Testis (tissue), 3 donors: ENCODE measurements around the gene NR6A1. TPM values are rescaled to one million over a fixed set of nuclear protein-coding genes. Genes with fewer than 3 reads are reported as not detected.

ENCODE experiments used
- DNase-seq: peaks from one replicate; pipeline ENCODE4 v3.0.0-alpha.2; 2019
- H3K27ac ChIP-seq, 2 donors: fragments of 200-600 bp; sonication (generic); one replicate each; pipeline ENCODE4 v1.5.1; 2019
- H3K27me3 ChIP-seq: fragments of 200-600 bp; sonication (generic); one replicate; pipeline ENCODE4 v1.5.1; 2019
- H3K36me3 ChIP-seq: fragments of 200-600 bp; sonication (generic); one replicate; pipeline ENCODE4 v1.5.1; 2017; ENCODE audit warnings: low read depth; ENCODE audit errors: missing control alignments
- H3K4me1 ChIP-seq: fragments of 200-600 bp; sonication (generic); one replicate; pipeline ENCODE4 v1.5.1; 2019
- H3K4me3 ChIP-seq, 2 donors: fragments of 200-600 bp; sonication (generic); one replicate each; pipeline ENCODE4 v1.5.1; 2017 to 2019
- H3K9me3 ChIP-seq: fragments of 200-600 bp; sonication (generic); one replicate; pipeline ENCODE4 v1.5.1; 2017
- POLR2A ChIP-seq: fragments of 450-650 bp; IDR thresholded peaks from one replicate; pipeline ENCODE4 v1.6.1; 2017; ENCODE audit warnings: antibody characterized with exemption, mild to moderate bottlenecking, moderate library complexity
- WGBS, 2 donors: methylation state at CpG; one replicate each; pipeline ENCODE4 v1.1.5; 2018; 5-methylcytosine and 5-hydroxymethylcytosine counted together
- intact Hi-C: fragments of 100-400 bp; cut with DNase I; formaldehyde crosslinking; loops from one replicate; pipeline ENCODE4 v1.15.1; 2023; ENCODE audit warnings: low total_unique reads
- polyA plus RNA-seq: library from polyadenylated mRNA; stranded (reverse); fragments of 350-450 nt; fragmentation: Illumina TruSeq; extraction: RNeasy Lipid Tissue Mini Kit (QIAGEN cat#74804); gene quantifications from one replicate; pipeline ENCODE4 v1.2.3, GENCODE V29; 2014; ENCODE audit warnings: low read depth, low replicate concordance; ENCODE audit not compliant: insufficient read depth
- total RNA-seq, 2 donors: library from RNA; depleted of rRNA; stranded (reverse); fragments of >200 nt; gene quantifications; one replicate each; pipeline ENCODE4 v1.2.3, GENCODE V29; 2016
- TF ChIP-seq, protein P1 (sequence below), 3 experiments: fragments of 450-650 bp in 2 of 3; fragments of 200-600 bp in 1 of 3; sonication (generic) in 1 of 3; IDR thresholded peaks; one replicate each; pipeline ENCODE4 v1.5.1; 2016 to 2019; ENCODE audit warnings: antibody characterized with exemption in 3 of 3, mild to moderate bottlenecking in 2 of 3, moderate library complexity in 1 of 3

NR6A1 gene
- total and polyA plus RNA-seq, 3 donors from 2014 or later = 54.6 to 100 (median 92.1) TPM

DNA sequence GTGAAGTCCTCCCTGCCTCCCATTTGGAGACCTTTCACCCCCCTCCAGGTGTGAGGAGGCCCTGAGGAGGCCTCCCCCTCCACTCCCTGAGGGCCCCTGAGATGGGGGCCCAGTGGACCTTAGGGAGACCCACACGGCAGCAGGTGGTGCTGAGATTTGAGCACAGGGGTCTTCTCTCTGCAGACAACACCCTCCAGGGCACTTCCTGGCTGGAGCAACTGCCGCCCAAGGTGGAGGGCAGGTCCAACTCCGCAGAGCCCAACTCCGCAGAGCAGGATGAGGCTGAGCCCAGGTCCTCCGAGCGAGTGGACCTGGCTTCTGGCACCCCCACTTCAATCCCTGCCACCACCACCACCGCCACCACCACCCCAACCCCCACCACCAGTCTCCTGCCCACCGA lies 32.8 kb upstream of the NR6A1 start:
- no peaks in the 10 kb centered on the region for H3K4me1 ChIP-seq
- H3K27me3 ChIP-seq = no peaks in the 10 kb centered on the region
- DNase-seq = no peak
- no peaks in the 10 kb centered on the region for H3K9me3 ChIP-seq
- intact Hi-C loops = no loop called here
- 93 to 96% methylated on average over 7 to 8 of the region's 8 CpGs for WGBS, 2 donors
- no peak overlapping the region for H3K4me3 ChIP-seq
- TF ChIP-seq, protein P1, sequence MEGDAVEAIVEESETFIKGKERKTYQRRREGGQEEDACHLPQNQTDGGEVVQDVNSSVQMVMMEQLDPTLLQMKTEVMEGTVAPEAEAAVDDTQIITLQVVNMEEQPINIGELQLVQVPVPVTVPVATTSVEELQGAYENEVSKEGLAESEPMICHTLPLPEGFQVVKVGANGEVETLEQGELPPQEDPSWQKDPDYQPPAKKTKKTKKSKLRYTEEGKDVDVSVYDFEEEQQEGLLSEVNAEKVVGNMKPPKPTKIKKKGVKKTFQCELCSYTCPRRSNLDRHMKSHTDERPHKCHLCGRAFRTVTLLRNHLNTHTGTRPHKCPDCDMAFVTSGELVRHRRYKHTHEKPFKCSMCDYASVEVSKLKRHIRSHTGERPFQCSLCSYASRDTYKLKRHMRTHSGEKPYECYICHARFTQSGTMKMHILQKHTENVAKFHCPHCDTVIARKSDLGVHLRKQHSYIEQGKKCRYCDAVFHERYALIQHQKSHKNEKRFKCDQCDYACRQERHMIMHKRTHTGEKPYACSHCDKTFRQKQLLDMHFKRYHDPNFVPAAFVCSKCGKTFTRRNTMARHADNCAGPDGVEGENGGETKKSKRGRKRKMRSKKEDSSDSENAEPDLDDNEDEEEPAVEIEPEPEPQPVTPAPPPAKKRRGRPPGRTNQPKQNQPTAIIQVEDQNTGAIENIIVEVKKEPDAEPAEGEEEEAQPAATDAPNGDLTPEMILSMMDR (IDR thresholded peaks at IDR 0.05) = no peak
- no peak for TF ChIP-seq POLR2A
- H3K36me3 ChIP-seq = no peaks in the 10 kb centered on the region
- no peak overlapping the region for H3K27ac ChIP-seq

DNA sequence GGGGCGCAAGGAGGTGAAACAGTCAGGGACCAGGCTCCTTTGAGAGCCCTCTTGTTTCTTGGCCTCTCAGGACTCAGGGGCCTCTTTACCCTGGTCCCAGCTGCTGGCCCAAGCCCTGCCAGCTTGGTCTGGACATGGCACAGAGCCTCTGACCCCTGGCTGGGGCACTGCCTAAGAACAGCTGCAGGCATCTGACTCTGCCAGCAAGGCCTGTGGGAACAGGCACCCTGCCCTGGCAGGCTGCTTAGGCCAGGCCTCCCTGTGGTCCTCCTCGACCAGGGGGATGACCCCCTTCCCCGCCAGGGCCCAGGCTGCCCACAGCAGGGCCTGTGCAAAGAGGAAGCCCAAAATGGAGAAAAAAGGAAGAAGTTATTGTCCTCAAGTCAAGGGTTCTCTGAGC lies 31.3 kb upstream of the NR6A1 start:
- no peaks in the 10 kb centered on the region for H3K27me3 ChIP-seq
- no peak for DNase-seq
- intact Hi-C loops = no loop called here
- no peaks in the 10 kb centered on the region for H3K9me3 ChIP-seq
- no peak overlapping the region for H3K27ac ChIP-seq
- H3K4me1 ChIP-seq = peaks cover 6% of the 10 kb centered on the region
- TF ChIP-seq, protein P1 (IDR thresholded peaks at IDR 0.05) = no peak
- TF ChIP-seq POLR2A = no peak
- H3K4me3 ChIP-seq = no peak overlapping the region
- 80 to 90% methylated on average over 1 to 3 of the region's 3 CpGs for WGBS, 2 donors
- H3K36me3 ChIP-seq = no peaks in the 10 kb centered on the region

DNA sequence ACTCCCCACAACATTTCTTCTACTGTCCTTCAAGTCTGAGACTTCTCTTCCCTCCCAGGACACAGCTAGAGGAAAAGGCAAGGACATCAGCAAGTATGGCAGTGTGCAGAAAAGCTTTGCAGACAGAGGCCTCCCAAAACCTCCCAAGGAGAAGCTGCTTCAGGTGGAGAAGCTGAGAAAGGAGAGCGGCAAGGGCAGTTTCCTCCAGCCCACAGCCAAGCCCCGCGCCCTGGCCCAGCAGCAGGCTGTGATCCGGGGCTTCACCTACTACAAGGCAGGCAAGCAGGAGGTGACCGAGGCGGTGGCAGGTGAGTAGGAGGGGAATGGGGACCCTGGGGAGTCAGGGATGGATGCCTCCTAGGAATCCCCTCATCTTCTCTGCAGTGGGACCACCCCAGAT lies 30.2 kb upstream of the NR6A1 start:
- TF ChIP-seq, protein P1 (IDR thresholded peaks at IDR 0.05) = no peak
- TF ChIP-seq POLR2A = no peak
- WGBS, 2 donors = 90 to 94% methylated on average over 6 of the region's 6 CpGs
- Histone ChIP-seq H3K27me3 (no peaks in the 10 kb centered on the region), H3K9me3 (no peaks in the 10 kb centered on the region), H3K4me1 (peaks cover 6% of the 10 kb centered on the region), H3K4me3 (no peak overlapping the region), H3K36me3 (no peaks in the 10 kb centered on the region), H3K27ac (no peak overlapping the region)
- DNase-seq = no peak
- intact Hi-C loops = no loop called here

DNA sequence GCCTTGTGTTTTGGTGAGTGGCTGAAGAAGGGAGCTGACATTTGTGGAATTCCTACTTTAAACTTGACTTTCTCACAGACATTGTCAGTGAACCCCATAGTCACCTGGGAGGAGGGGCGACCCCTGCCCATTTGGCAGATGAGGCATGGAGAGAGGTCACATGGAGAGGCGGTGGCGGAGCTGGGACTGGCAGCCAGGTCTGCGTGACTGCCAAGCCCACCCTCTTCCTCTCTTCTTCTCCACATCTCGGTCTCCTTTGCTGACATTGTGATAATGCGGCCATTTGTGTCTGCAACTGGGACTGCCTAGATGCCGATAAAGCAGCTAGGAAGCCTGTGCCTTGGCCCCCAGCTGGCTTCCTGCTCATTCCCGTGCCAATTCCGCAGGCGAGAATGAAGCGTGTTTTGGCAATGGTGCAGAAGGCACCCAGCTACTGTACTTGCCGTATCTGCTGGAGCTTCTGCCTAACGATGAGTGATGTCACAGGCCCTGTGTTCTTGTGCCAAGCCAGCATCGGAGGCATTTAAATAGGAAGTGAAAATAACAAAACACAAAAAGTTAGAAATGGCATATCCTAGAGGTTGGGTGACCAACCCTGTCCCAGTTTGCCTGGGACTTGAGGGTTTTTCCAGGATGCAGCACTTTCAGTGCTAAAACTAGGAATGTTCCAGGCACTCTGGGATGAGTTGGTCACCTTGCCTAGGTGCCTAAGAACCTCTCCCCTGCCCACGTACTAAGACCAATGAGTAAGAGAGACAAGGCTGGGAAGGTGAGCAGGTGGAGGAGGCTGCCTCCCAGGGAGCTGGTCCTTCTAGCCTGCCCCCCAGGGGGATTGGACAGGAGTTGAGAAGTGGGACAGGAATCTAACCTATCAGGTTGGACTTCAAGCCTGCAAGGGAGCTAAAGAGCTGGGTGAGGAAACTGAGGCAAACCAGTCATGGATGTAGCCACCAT lies 29.5 kb upstream of the NR6A1 start:
- no peaks in the 10 kb centered on the region for H3K9me3 ChIP-seq
- no peak overlapping the region for H3K4me3 ChIP-seq
- H3K27ac ChIP-seq = no peak overlapping the region
- H3K36me3 ChIP-seq = no peaks in the 10 kb centered on the region
- 54 to 67% methylated on average over 15 of the region's 15 CpGs for WGBS, 2 donors
- TF ChIP-seq, protein P1 (IDR thresholded peaks at IDR 0.05) = no peak
- TF ChIP-seq POLR2A = no peak
- intact Hi-C loops = no loop called here
- no peaks in the 10 kb centered on the region for H3K27me3 ChIP-seq
- peak; percentile 37 for DNase-seq
- peaks cover 6% of the 10 kb centered on the region for H3K4me1 ChIP-seq
